GM12878 (cell line): ENCODE data around the gene ATF7. TPM values are rescaled to one million over a fixed set of nuclear protein-coding genes. Genes with fewer than 3 reads are reported as not detected.

Experiments used
- ATAC-seq: fragments of 200-7000 bp; cut with Tn5 transposase; 3 replicates; pipeline ENCODE4 v1.9.1; 2020; ENCODE audit warnings: mild to moderate bottlenecking, moderate library complexity
- BruUV-seq: library from RNA; stranded (reverse); fragments of 400-500 nt; replicated peaks from 2 replicates; lab custom pipeline; 2021; lab: Mats Ljungman, UMichigan
- CTCF ChIA-PET: fragments of 300-600 bp; sonication (Branson Sonifier 250); formaldehyde crosslinking; extraction: SDS; loops from one replicate; lab custom pipeline; 2021; ENCODE audit warnings: inconsistent platforms; lab: Yijun Ruan, JAX
- POLR2A ChIA-PET: fragments of 350-600 bp; formaldehyde crosslinking; extraction: SDS; loops from one replicate; lab custom pipeline; 2021; ENCODE audit warnings: inconsistent platforms; lab: Charles Lee
- RAD21 ChIA-PET: fragments of 300-600 bp; sonication (Branson Sonifier 250); formaldehyde crosslinking; loops from one replicate; lab custom pipeline; 2023; ENCODE audit warnings: antibody characterized with exemption; ENCODE audit not compliant: unreplicated experiment; lab: Charles Lee
- SMC1A ChIA-PET: fragments of 300-600 bp; sonication (Branson Sonifier 250); formaldehyde crosslinking; loops from one replicate; lab custom pipeline; 2023; ENCODE audit not compliant: unreplicated experiment, uncharacterized antibody; lab: Charles Lee
- DNase-seq: peaks from one replicate; pipeline ENCODE4 v3.0.0-alpha.2; 2011; ENCODE audit warnings: low read depth, low spot score
- FAIRE-seq: peaks from 3 replicates; lab custom pipeline; 2011; peaks lifted over from hg19 to GRCh38; lab: Jason Lieb, UNC
- H2AFZ ChIP-seq: 2 replicates; pipeline ENCODE4 v1.6.0; 2011; ENCODE audit warnings: low read depth, low read length, control low read depth; ENCODE audit not compliant: control insufficient read depth
- H3K27ac ChIP-seq: 2 replicates; pipeline ENCODE4 v1.5.1; 2011; ENCODE audit warnings: control low read depth; ENCODE audit not compliant: control insufficient read depth, insufficient read depth
- H3K27me3 ChIP-seq, 2 experiments: replicated peaks in 1 of 2; 2 replicates each; pipeline versions ENCODE4 v1.6.0 to v1.6.1; 2011; ENCODE audit warnings: low read length in 1 of 2; ENCODE audit not compliant: control insufficient read depth in 2 of 2, insufficient read depth in 2 of 2
- H3K36me3 ChIP-seq, 2 experiments: 2 replicates each; pipeline ENCODE4 v1.5.1; 2011; ENCODE audit warnings: low read length in 1 of 2; ENCODE audit not compliant: control insufficient read depth in 2 of 2, insufficient read depth in 2 of 2
- H3K4me1 ChIP-seq: 2 replicates; pipeline ENCODE4 v1.6.1; 2011; ENCODE audit warnings: mild to moderate bottlenecking, low read length, moderate library complexity, mixed read lengths; ENCODE audit not compliant: control insufficient read depth, insufficient read depth
- H3K4me2 ChIP-seq: 2 replicates; pipeline ENCODE4 v1.6.0; 2011; ENCODE audit warnings: control low read depth; ENCODE audit not compliant: control insufficient read depth, insufficient read depth
- H3K4me3 ChIP-seq: fragments of 200-600 bp; sonication (generic); 2 replicates; pipeline ENCODE4 v1.5.1; 2016
- H3K79me2 ChIP-seq: 2 replicates; pipeline ENCODE4 v1.6.0; 2011; ENCODE audit warnings: low read length; ENCODE audit not compliant: control insufficient read depth, insufficient read depth
- H3K9ac ChIP-seq: 2 replicates; pipeline ENCODE4 v1.8.0; 2011; ENCODE audit warnings: low read length, control low read depth, mixed read lengths; ENCODE audit not compliant: control insufficient read depth, insufficient read depth
- H3K9me3 ChIP-seq: replicated peaks from 3 replicates; pipeline ENCODE4 v1.5.1; 2011; ENCODE audit warnings: mild to moderate bottlenecking, low read length; ENCODE audit not compliant: control insufficient read depth, insufficient read depth
- H4K20me1 ChIP-seq: 2 replicates; pipeline ENCODE4 v1.6.0; 2011; ENCODE audit not compliant: control insufficient read depth, insufficient read depth
- BCL3 ChIP-seq: IDR thresholded peaks from 2 replicates; pipeline ENCODE4 v1.6.1; 2011; ENCODE audit warnings: borderline replicate concordance, low read depth, mild to moderate bottlenecking, moderate library complexity, low read length; ENCODE audit not compliant: insufficient read depth, poor library complexity, severe bottlenecking
- CBX5 ChIP-seq: sonication (generic); IDR thresholded peaks from 2 replicates; pipeline ENCODE4 v1.6.1; 2016; ENCODE audit warnings: low read depth, moderate library complexity, mild to moderate bottlenecking, inconsistent platforms
- EP300 ChIP-seq, 2 experiments: fragments of 150-350 bp in 1 of 2; IDR thresholded peaks; 2 replicates each; pipeline ENCODE4 v1.6.1; 2011 to 2012; ENCODE audit warnings: low read depth in 2 of 2, low read length in 2 of 2, borderline replicate concordance in 1 of 2, improper control_type of control experiment in 1 of 2, inconsistent platforms in 1 of 2; ENCODE audit not compliant: control insufficient read depth in 1 of 2
- MEF2B ChIP-seq: fragments of 450-650 bp; IDR thresholded peaks from 2 replicates; pipeline ENCODE4 v1.6.1; 2018; ENCODE audit warnings: mild to moderate bottlenecking, moderate library complexity; ENCODE audit not compliant: partially characterized antibody, poor library complexity, severe bottlenecking
- MYB ChIP-seq: fragments of 150-350 bp; IDR thresholded peaks from 2 replicates; pipeline ENCODE4 v1.6.1; 2014; ENCODE audit warnings: mild to moderate bottlenecking, low read depth, low read length, borderline replicate concordance
- NBN ChIP-seq: fragments of 450-650 bp; IDR thresholded peaks from 2 replicates; pipeline ENCODE4 v1.6.1; 2016
- POLR2AphosphoS5 ChIP-seq: IDR thresholded peaks from 2 replicates; pipeline ENCODE4 v1.6.1; 2011; ENCODE audit warnings: mild to moderate bottlenecking, low read length, inconsistent platforms
- RELA ChIP-seq: fragments of 450-650 bp; IDR thresholded peaks from 2 replicates; pipeline ENCODE4 v1.8.0; 2014; ENCODE audit warnings: borderline replicate concordance; ENCODE audit not compliant: partially characterized antibody
- RUNX3 ChIP-seq: IDR thresholded peaks from 2 replicates; pipeline ENCODE4 v1.6.1; 2012; ENCODE audit warnings: low read length, inconsistent platforms
- SIX5 ChIP-seq: IDR thresholded peaks from 2 replicates; pipeline ENCODE4 v1.6.1; 2011; ENCODE audit warnings: mild to moderate bottlenecking, low read depth, low read length, moderate library complexity; ENCODE audit not compliant: severe bottlenecking
- TARDBP ChIP-seq: IDR thresholded peaks from 2 replicates; pipeline ENCODE4 v1.6.1; 2016; ENCODE audit warnings: borderline replicate concordance
- USF1 ChIP-seq: IDR thresholded peaks from 2 replicates; pipeline ENCODE4 v1.6.1; 2011; ENCODE audit warnings: borderline replicate concordance, low read depth, mild to moderate bottlenecking, moderate library complexity, mixed read lengths, low read length; ENCODE audit not compliant: insufficient read depth; ENCODE audit errors: extremely low read length
- ZBED1 ChIP-seq: IDR thresholded peaks from 2 replicates; pipeline ENCODE4 v1.6.1; 2016; ENCODE audit warnings: borderline replicate concordance
- ZBTB40 ChIP-seq: fragments of 450-650 bp; IDR thresholded peaks from 2 replicates; pipeline ENCODE4 v1.6.1; 2016; ENCODE audit warnings: mild to moderate bottlenecking, moderate library complexity, borderline replicate concordance
- WGBS: methylation state at CpG from one replicate; pipeline ENCODE4 v1.1.6; 2016; ENCODE audit warnings: low lambda C conversion rate; ENCODE audit not compliant: insufficient replicate concordance, insufficient coverage; ENCODE audit errors: missing lambda C conversion rate; 5-methylcytosine and 5-hydroxymethylcytosine counted together
- in situ Hi-C: fragments of 300-500 bp; cut with MboI; formaldehyde crosslinking; loops from 9 replicates; pipeline ENCODE4 v1.14.3; 2018; ENCODE audit warnings: mixed read lengths
- intact Hi-C: fragments of 100-400 bp; cut with micrococcal nuclease; formaldehyde crosslinking; loops from one replicate; pipeline ENCODE4 v1.14.2; 2022; ENCODE audit not compliant: unreplicated experiment
- polyA plus RNA-seq, 11 experiments: library from polyadenylated mRNA; depleted of rRNA in 4 of 11; unstranded in 6 of 11; stranded (reverse) in 5 of 11; fragments of >200 nt; fragmentation: Nextera tagmentation in 4 of 11; fragmentation: Illumina TruSeq in 1 of 11; extraction: Ambion mirVana in 4 of 11; extraction: Trizol in 1 of 11; gene quantifications; 1 replicate in 1 of 11; 2 replicates in 10 of 11; pipeline versions ENCODE4 v1.2.1 to v1.2.3, GENCODE V29; 2011 to 2016; ENCODE audit warnings: inconsistent platforms in 2 of 11, missing spikeins in 2 of 11, low read depth in 1 of 11
- total RNA-seq, 4 experiments: library from RNA; depleted of rRNA in 3 of 4; stranded (reverse); fragments of >200 nt in 3 of 4; fragmentation: Illumina TruSeq in 1 of 4; extraction: Trizol in 1 of 4; gene quantifications; 2 replicates each; pipeline versions ENCODE4 v1.2.1 to v1.2.3, GENCODE V29; 2013 to 2021

ATF7 gene
- total and polyA plus RNA-seq, 10 of the 15 experiments (the other 5 are each of a cell fraction or from before 2014, with no cell fraction given): 9.1 to 30.7 (median 21.8) TPM

- TF ChIP-seq BCL3: no peak
- no peak for TF ChIP-seq ZBED1
These were observed 115.9 kb downstream of the ATF7 start (continued) for GRCh38 chr12:53510181-53510812.

GRCh38 chr12:53508534-53509170 lies 117.5 kb downstream of the ATF7 start:
- ChIA-PET RAD21 (interaction anchor here (0.6 to 2.7 kb wide), 28 partner anchors 8 to 429 kb away, joined by 3 to 46 read pairs (median 4); partner anchors contain the start of genes AAAS, ATP5MC2, PRR13 and SPRYD3), SMC1A (interaction anchor here (0.6 to 4.9 kb wide), 29 partner anchors 10 to 937 kb away, joined by 3 to 32 read pairs (median 4); partner anchors contain the start of genes AAAS, ATF7, ATP5MC2 and MAP3K12), POLR2A (interaction anchor here (0.6 to 2.0 kb wide), 6 partner anchors 15 to 185 kb away, joined by 3 to 9 read pairs (median 6); no protein-coding TSS in a partner anchor), CTCF (interaction anchor here (0.6 to 4.7 kb wide), 54 partner anchors 8 to 633 kb away, joined by 3 to 55 read pairs (median 4); partner anchors contain the start of genes AAAS, AMHR2, ATP5MC2 and CALCOCO1)
- Histone ChIP-seq H3K79me2 (no peaks in the 10 kb centered on the region), H3K4me2 (no peak overlapping the region), H3K36me3 (peaks cover 14 to 21% of the 10 kb centered on the region in 2 experiments; a peak in 2 of 4 replicates), H2AFZ (peak overlapping the region; percentile 78), H3K4me1 (0 out of 2 replicates have a peak, but pooled peaks cover 3% of the 10 kb centered on the region), H3K27me3 (no peaks in the 10 kb centered on the region), H3K4me3 (no peak overlapping the region), H3K9me3 (no peaks in the 10 kb centered on the region), H3K27ac (no peak overlapping the region), H4K20me1 (no peaks in the 10 kb centered on the region), H3K9ac (no peak overlapping the region)
- DNase-seq (peak; percentile 60), FAIRE-seq (peak; percentile 99), ATAC-seq (peak; percentile 99)
- WGBS: 25% methylated on average over 7 of the region's 7 CpGs
- in situ Hi-C loops (no loop called here), intact Hi-C loops (loop anchor here (1.0 to 5.0 kb wide), 3 partner anchors 156 to 296 kb away; no protein-coding TSS in a partner anchor)
- BruUV-seq: no TSS peak
- TF ChIP-seq NBN (no peak), POLR2AphosphoS5 (no peak), EP300 (IDR thresholded peaks at IDR 0.05; ENCODE audit: borderline replicate concordance in 1 of 2, control insufficient read depth in 1 of 2, low read depth in 2 of 2, low read length in 2 of 2) (no peak), RELA (peak; percentile 62), MYB (no peak), USF1 (no peak), RUNX3 (peak; percentile 60), TARDBP (no peak), CBX5 (no peak), MEF2B (peak; percentile 20), SIX5 (no peak), ZBTB40 (no peak)
